Activated CD4-positive, alpha-beta T cell treated with anti-CD3 and anti-CD28 coated beads, Interleukin-2, amount 50 U/mL, for 16 hours (primary cell): Measurements from ENCODE around the gene MAPK14.

Source experiments
- DNase-seq: peaks from one replicate; pipeline ENCODE4 v3.0.0-alpha.2; 2020

MAPK14 gene

DNA sequence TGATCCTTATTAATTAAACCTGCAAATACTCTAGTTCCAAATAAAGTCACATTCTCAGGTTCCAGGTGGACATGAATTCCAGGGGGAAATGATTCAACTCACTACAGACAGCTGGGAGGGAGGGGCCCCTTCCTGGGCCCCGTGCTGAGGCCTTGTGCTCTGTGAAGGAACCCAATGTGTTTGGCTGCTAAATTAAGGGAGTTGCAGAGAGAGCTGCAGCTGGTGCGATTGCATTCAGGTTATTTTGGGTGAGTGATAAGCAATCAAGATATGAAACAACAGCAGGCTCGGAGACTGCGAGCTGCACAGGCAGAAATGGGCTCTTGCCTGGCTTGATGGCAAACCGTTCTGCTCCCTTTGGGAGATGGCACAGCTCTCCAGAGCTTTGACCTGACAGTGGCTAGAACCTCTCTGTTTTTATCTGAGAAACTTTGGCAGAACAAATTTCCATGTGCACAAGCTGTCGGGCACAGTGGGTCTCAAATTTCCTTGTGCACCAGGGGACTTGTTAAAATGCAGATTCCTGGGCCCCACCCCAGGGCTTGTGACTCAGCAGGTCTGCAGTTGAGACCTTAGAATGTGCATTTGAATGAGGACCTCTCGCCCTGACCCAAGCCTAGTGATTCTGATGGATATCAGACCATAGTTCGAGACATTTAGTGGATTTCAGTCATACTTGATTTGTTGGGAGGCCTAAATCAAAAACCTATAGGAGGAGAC, 112.5 kb downstream of the MAPK14 start:
- DNase-seq: no peak

DNA sequence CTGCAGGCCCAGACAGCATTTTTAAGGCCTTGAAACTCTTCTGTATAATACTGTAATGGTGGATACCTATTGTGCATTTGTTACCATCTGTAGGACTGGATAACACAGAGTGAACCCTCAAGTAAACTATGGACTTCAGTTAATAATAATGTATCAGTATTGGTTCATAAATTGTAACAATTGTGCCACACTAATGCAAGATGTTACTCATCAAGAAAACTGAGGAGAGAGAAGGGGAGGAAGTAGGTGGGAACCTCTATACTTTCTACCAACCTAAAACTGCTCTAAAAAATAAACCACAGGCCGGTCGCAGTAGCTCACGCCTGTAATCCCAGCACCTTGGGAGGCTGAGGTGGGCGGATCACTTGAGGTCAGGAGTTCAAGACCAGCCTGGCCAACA, 113.5 kb downstream of the MAPK14 start:
- no peak for DNase-seq

DNA sequence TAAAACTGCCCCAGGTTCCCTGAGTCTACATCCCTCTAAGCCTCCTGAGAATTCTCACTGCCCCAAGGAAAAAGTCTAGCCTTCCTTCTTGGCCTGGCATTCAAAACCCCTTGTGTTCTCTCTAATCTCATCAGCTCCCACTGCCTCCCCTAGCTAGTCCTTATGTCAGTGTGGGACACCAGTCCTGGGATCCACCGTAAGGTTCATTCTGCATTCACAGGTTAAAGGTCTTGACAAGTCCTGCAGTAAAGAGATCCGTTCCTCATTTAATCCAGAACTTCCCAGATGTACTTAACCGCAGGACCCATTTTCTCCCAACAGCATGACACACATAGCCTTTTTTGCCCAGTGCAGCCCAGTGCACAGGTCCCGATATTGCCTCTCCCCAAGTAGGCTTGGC, 114.4 kb downstream of the MAPK14 start:
- DNase-seq: no peak

DNA sequence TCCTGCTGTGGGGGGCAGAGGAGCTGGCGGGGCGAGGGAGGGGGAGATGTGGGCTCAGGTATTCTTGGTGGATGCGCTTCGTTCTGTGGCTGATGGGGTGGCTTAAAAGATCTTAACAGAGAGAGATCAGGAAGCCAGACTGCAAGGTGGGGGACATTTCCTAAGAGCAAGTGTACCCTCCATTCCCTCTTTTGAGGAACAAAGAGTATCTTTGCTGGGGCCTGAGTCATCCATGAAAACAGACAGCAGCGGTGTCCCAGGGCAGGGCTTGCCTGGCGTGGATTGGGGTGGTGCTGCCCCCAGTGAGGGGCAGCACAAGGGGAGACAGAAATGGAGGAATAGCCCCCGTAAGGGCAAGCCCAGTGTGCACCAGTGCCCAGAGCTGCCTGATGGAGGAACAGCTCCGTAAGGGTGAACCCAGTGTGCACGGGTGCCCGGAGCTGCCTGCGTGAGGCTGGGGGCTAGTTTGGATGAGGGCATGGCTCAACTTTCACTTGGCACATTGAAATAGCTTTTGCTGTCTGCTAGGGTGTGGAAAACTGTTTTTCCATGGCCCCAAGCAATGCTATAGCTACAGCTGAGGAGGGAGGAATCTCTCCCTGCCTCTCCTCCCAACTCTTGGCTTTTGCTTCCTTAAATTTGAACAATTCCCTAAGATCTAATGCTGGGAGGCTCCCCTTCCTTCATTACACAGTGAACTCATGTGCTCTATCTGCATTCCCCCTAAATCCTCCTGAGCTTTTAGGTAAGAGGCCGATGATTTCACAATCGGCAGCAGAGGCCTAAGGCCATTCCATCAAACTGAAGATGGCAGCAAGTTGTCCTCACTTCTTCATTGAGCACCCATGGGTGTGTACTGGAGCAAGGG, 115.6 kb downstream of the MAPK14 start:
- no peak for DNase-seq

DNA sequence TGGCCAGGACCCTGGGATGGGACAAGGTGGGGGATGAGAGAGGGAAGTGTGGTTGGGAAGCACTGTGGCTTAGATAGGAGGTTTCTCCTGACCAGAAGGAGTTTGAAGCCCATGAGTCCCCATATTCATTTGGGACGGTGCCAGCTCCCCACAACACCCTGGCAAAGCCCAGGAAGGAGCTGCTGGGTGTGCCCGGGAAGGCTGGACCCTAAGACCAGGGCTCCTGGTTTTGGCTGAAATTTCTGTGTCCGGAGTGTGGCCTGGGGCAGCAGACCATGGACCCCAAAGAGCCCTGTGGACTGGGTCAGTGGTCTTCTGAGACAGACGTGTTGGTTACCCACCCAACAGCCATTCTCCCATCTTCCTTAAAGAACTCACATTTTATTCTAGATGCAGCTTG, 117.9 kb downstream of the MAPK14 start:
- DNase-seq: no peak

DNA sequence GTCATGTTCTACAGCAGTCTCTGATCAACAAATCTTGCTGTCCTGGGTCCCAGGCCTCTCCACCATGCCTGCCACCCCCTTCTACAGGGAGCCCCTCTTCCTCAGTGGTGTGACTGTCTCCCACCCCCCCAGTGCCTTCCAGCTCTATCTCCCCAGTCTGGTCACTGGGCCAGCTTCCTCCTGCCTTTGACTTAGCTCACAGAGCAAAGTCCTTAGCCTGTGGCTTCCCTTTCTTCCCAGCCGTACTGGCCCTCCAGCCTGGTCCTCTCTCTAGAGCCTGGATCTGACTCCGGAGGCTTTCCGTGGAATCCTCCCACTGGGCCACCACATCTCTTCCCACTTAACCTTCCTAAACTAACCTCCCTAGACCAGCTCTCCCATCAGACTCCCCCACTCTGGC, 119.7 kb downstream of the MAPK14 start:
- no peak for DNase-seq

DNA sequence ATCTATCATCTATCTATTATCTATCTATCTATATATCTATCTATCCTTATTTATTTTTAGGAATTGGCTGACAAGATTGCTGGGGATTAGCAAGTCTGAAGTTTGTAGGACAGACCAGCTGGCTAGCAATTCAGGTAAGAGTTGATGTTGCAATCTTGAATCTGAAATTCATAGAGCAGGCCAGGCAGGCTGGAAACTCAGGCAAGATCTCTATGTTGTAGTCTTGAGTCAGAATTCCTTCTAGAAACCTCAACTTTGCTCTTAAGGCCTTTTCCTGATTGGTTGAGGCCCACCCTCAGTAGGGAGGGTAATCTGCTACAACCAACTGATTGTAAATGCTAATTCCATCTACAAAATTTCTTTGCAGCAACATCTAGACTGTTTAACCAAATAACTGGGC, 121.9 kb downstream of the MAPK14 start:
- DNase-seq: no peak

DNA sequence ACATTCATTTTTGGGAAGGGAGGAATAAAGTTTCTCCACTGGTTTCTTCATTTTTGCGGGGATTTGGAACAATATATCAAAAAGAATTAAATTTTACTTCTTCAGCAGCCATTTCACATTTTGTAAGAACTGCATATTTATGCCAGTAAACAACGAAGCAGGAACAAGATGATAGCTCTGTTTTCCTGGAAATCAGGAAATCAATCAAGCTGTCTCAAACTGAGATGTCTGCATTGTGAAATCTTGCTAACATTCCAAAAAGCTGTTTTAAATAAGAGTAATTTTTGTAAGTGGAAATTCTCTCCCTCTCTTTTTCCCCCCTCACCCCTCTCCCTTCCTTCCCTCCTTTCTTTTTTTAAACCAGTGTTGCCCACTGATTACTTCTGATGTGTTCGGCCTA, 122.7 kb downstream of the MAPK14 start:
- DNase-seq: no peak

DNA sequence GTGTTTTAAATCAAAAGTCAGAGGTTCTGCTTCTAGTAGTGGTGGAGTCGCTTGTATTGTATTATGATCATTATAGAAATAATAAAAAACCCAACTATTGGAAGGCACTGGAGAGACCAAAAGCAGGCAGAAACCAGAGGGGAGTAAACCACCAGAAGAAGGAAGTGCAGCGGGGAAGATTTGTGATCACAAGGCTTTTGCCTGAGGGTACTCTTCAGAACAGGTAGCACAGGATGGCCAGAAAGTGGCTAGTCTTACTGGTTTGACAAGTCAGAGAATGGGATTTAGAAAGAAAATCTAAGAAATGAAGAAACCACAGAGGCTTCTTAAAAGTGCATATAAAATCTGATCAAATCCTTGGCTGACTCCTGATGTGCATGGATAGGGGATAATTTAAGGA, 126.7 kb downstream of the MAPK14 start:
- no peak for DNase-seq

DNA sequence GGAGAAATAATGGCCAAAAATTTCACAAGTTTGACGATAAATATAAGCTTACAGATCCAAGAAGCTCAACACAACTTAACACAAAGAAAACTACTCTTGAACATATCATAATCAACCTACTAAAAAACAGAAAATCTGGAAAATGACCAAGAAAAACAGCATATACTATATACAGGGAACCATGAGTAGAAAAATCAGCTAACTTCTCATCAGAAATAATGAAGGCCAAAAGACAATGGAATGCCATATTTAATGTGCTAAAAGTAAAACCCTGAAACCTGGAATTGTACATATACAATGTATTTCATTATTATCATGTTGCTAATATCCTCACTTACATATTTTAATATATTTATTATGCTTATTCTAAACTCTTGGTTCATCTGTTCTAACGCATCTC, 128.1 kb downstream of the MAPK14 start:
- DNase-seq: no peak

DNA sequence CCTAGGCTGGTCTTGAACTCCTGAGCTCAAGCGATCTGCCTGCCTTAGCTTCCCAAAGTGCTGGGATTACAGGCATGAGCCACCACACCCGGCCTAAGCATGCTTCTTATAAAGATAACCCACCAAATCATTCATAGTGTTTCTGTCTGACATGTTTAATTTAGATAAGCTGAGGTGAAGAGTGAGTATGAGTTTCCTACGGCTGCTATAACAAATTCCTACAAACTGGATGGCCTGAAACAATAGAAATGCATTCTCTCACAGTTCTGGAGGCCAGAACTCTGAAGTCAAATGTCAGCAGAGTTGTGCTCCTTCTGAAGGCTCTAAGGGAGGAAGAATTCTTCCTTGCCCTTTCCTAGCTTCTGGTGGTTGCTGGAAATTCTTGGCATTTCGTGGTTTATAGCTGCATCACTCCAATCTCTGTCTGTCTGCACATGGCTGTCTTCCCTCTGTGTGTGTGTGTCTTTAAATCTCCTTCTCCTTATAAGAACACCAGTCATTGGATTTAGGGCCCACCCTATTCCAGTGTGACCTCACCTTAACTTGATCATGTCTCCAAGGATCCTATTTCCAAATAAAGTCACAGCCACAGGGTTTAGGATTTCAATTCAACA, 132.6 kb downstream of the MAPK14 start:
- no peak for DNase-seq
